Measurements from ENCODE around the gene PRAMEF12.

GRCh38 chr1:12754738-12755137, 18.8 kb upstream of the PRAMEF12 start:
- TF ChIP-seq CTCF (IDR thresholded peaks at IDR 0.05) (no peak), POLR2A (IDR thresholded peaks at IDR 0.05) (no peak)
